OCI-LY1 (cell line): Measurements from ENCODE around the gene HIC2.
"Not testable (repeated sequence)": the region's sequence is repeated elsewhere in the genome, so short reads cannot be mapped to it uniquely, and the experiment has no call there.

Experiments
- H2AFZ ChIP-seq: fragments of 200-600 bp; sonication (generic), shearing (Covaris generic); 2 replicates; pipeline ENCODE4 v1.6.0; 2014; ENCODE audit warnings: antibody characterized with exemption, mild to moderate bottlenecking, low read length
- H3F3A ChIP-seq: fragments of 200-600 bp; sonication (generic), shearing (Covaris generic); 2 replicates; pipeline ENCODE4 v1.6.0; 2014; ENCODE audit warnings: mild to moderate bottlenecking, antibody characterized with exemption, low read length, moderate library complexity; ENCODE audit not compliant: insufficient read depth
- H3K27ac ChIP-seq: fragments of 200-600 bp; sonication (generic); 2 replicates; pipeline ENCODE4 v1.5.1; 2014; ENCODE audit warnings: low read length, mixed run types, mild to moderate bottlenecking, low read depth; ENCODE audit not compliant: poor library complexity, severe bottlenecking
- H3K27me3 ChIP-seq: fragments of 200-600 bp; sonication (generic); 2 replicates; pipeline ENCODE4 v1.6.0; 2014; ENCODE audit warnings: antibody characterized with exemption, mild to moderate bottlenecking, low read length, moderate library complexity; ENCODE audit not compliant: insufficient read depth
- H3K36me3 ChIP-seq: fragments of 200-600 bp; sonication (generic); 2 replicates; pipeline ENCODE4 v1.6.1; 2014; ENCODE audit warnings: mild to moderate bottlenecking, antibody characterized with exemption, low read length, moderate library complexity, mixed read lengths; ENCODE audit not compliant: insufficient read depth
- H3K4me1 ChIP-seq: fragments of 200-600 bp; sonication (generic); 2 replicates; pipeline ENCODE4 v1.5.1; 2014; ENCODE audit warnings: mild to moderate bottlenecking, low read length, moderate library complexity; ENCODE audit not compliant: insufficient read depth, severe bottlenecking
- H3K4me2 ChIP-seq: fragments of 200-600 bp; sonication (generic), shearing (Covaris generic); 2 replicates; pipeline ENCODE4 v1.6.1; 2014; ENCODE audit warnings: low read length
- H3K4me3 ChIP-seq: fragments of 200-600 bp; sonication (generic); 2 replicates; pipeline ENCODE4 v1.5.1; 2014; ENCODE audit warnings: low read length, low read depth, mild to moderate bottlenecking, mixed read lengths; ENCODE audit not compliant: poor library complexity, severe bottlenecking
- H3K79me2 ChIP-seq: fragments of 200-600 bp; shearing (Covaris generic); 2 replicates; pipeline ENCODE4 v1.6.1; 2016; ENCODE audit warnings: mixed run types, low read length, mixed read lengths; ENCODE audit not compliant: insufficient read depth
- H3K9ac ChIP-seq: fragments of 200-600 bp; sonication (generic), shearing (Covaris generic); 2 replicates; pipeline ENCODE4 v1.6.1; 2014; ENCODE audit warnings: mild to moderate bottlenecking, low read length, mixed read lengths
- H3K9me2 ChIP-seq: fragments of 200-600 bp; sonication (generic), shearing (Covaris generic); 2 replicates; pipeline ENCODE4 v1.6.1; 2014; ENCODE audit warnings: low read depth, mild to moderate bottlenecking, low read length, mixed read lengths
- H3K9me3 ChIP-seq: fragments of 200-600 bp; shearing (Covaris generic); 2 replicates; pipeline ENCODE4 v1.6.1; 2014; ENCODE audit warnings: low read length, mixed read lengths
- H4K20me1 ChIP-seq: fragments of 200-600 bp; sonication (generic), shearing (Covaris generic); 2 replicates; pipeline ENCODE4 v1.6.0; 2016; ENCODE audit warnings: mild to moderate bottlenecking, low read length; ENCODE audit not compliant: insufficient read depth

Gene HIC2

DNA sequence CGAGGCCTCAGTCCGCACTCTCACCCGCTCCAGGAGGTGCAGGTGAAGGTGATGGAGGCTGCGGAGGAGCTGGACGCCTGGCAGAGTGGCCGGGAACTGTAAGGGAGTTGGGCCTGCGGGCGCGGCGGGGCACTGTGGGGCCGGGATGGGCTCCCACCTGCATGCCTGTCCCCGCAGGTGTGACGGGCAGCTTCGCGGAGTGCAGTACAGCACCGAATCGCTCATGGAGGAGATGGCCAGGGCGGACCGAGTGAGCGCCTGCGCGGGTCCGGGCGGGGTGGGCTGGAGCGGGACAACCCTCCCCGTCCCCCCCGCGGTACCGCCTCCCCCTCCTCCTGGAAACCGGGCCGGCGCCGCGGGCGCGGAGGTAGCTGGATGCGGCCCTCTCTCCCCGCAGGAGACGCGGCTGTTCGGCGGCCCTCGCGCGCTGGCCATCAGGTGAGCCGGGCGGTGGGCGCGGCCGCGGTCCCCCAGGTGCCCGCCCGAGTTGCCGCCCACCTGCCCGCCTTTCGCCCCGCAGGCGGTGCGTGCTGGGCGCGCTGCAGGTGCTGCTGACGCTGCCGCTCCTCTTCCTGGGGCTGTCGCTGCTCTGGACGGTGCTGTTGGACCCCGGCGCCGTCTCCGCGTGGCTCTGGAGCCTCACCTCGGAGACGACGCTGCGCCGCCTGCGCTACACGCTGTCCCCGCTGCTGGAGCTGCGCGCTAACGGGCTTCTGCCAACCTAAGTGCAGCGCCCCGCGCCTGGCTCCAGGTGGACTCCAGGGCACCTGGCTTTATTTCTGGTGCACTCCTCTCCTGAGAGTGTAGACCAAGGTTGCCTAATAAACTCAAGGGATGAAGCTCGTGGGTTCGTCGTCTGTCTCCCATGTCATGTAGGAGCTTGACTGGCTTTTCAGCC lies 52.2 kb downstream of the HIC2 start:
- not testable (repeated sequence) for H3K9ac ChIP-seq, H3K27me3 ChIP-seq, H3F3A ChIP-seq, H3K27ac ChIP-seq, H3K4me3 ChIP-seq, H2AFZ ChIP-seq, H3K4me1 ChIP-seq, H3K79me2 ChIP-seq, H3K9me3 ChIP-seq, H3K9me2 ChIP-seq, H4K20me1 ChIP-seq, H3K36me3 ChIP-seq, H3K4me2 ChIP-seq

GRCh38 chr22:21472984-21473383 lies 55.8 kb downstream of the HIC2 start:
- H3K4me2 ChIP-seq, H4K20me1 ChIP-seq, H3K79me2 ChIP-seq, H3K4me1 ChIP-seq, H3K9me3 ChIP-seq, H3K4me3 ChIP-seq, H2AFZ ChIP-seq, H3K9me2 ChIP-seq, H3K27ac ChIP-seq, H3F3A ChIP-seq, H3K9ac ChIP-seq, H3K27me3 ChIP-seq, H3K36me3 ChIP-seq: not testable (repeated sequence)

DNA sequence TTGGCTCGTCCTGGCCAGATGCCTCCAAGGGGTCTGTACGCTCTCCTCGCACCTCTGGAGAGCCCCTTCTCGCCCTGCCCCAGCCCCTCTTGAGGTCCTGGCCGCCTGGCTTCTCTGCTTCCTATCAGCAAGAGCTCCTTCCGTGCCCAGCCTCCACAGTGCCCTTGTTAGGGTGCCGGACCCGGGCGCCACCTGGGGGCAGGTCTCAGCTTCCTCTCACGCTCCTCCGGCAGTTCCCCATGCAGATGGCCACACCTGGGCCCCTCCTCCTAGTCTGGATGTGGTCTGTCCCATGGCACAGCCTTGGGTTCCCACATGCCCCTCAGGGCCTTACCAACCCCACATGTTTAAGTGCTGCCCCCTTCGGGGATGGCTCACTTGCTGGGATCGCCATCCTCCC lies 56.5 kb downstream of the HIC2 start:
- not testable (repeated sequence) for H2AFZ ChIP-seq, H4K20me1 ChIP-seq, H3K4me1 ChIP-seq, H3K27ac ChIP-seq, H3K79me2 ChIP-seq, H3K4me3 ChIP-seq, H3K27me3 ChIP-seq, H3K9me2 ChIP-seq, H3K4me2 ChIP-seq, H3K36me3 ChIP-seq, H3F3A ChIP-seq, H3K9ac ChIP-seq, H3K9me3 ChIP-seq

DNA sequence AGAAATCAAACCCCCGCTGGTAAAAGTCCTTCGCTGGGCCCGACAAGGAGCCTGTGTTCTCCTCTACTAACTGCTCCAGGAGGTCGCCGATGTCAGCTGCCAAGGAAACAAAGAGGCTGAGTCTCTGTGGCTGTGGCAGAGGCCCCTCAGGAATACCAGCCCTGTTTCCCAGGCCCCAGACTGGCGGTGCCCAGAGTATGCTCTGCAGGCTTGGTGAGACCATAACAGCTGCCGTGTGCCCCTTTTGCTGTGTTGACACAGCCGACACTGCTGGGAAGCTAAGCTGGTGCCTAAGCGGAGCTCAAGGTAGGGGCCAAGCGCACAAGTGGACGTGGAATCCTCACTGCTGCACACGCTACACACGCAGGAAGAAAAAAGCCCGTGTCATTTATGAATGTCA lies 66.9 kb downstream of the HIC2 start:
- not testable (repeated sequence) for H3K27ac ChIP-seq, H3F3A ChIP-seq

DNA sequence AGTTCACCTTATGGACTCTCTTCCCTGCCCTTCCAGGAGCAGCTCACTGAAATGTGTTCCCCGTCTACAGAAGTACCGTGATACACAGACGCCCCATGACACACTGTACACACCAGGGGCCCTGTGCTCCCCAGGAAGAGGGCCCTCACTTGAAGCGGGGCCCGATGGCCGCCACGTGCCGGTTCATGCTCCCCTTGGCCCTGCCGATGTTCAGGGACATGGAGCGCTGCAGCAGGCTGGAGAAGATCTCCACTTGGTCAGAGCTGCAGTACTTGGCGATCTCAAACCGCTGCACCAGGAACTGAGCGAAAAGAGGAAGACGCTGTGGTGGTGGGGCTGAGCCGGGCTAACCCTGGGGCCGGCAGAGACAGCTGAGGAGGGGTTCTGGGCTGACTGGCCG lies 70.6 kb downstream of the HIC2 start:
- H3F3A ChIP-seq, H3K9ac ChIP-seq, H2AFZ ChIP-seq, H3K4me1 ChIP-seq, H3K4me3 ChIP-seq, H3K79me2 ChIP-seq, H3K27me3 ChIP-seq, H3K27ac ChIP-seq, H4K20me1 ChIP-seq, H3K9me3 ChIP-seq, H3K9me2 ChIP-seq, H3K4me2 ChIP-seq, H3K36me3 ChIP-seq: not testable (repeated sequence)

More for the DNA sequence above, 66.9 kb downstream of the HIC2 start:
- H3K4me1 ChIP-seq, H3K79me2 ChIP-seq, H3K4me2 ChIP-seq, H4K20me1 ChIP-seq, H3K27me3 ChIP-seq, H3K9me3 ChIP-seq, H3K9ac ChIP-seq, H3K4me3 ChIP-seq, H3K9me2 ChIP-seq, H3K36me3 ChIP-seq, H2AFZ ChIP-seq: not testable (repeated sequence)

- H3K79me2 ChIP-seq, H3K9ac ChIP-seq, H3F3A ChIP-seq: not testable (repeated sequence)
These were observed 72.0 kb downstream of the HIC2 start for GRCh38 chr22:21489149-21489680.

GRCh38 chr22:21490556-21490955 lies 73.4 kb downstream of the HIC2 start:
- not testable (repeated sequence) for H2AFZ ChIP-seq, H4K20me1 ChIP-seq, H3K27ac ChIP-seq, H3K79me2 ChIP-seq, H3F3A ChIP-seq, H3K4me3 ChIP-seq, H3K4me1 ChIP-seq, H3K27me3 ChIP-seq, H3K4me2 ChIP-seq, H3K9ac ChIP-seq, H3K9me3 ChIP-seq, H3K36me3 ChIP-seq, H3K9me2 ChIP-seq

More at GRCh38 chr22:21489149-21489680, 72.0 kb downstream of the HIC2 start:
- not testable (repeated sequence) for H2AFZ ChIP-seq, H3K4me2 ChIP-seq, H3K4me1 ChIP-seq, H3K9me3 ChIP-seq, H3K4me3 ChIP-seq, H3K27me3 ChIP-seq, H3K36me3 ChIP-seq, H3K9me2 ChIP-seq, H4K20me1 ChIP-seq, H3K27ac ChIP-seq
